Smooth muscle cell of the brain vasculature (primary cell): ENCODE data around the gene PIPOX.
"Not testable (repeated sequence)": the region's sequence is repeated elsewhere in the genome, so short reads cannot be mapped to it uniquely, and the experiment has no call there.

Experiments
- DNase-seq: peaks from one replicate; pipeline ENCODE4 v3.0.0-alpha.2; 2012; ENCODE audit warnings: low read depth, low spot score

The PIPOX gene

DNA sequence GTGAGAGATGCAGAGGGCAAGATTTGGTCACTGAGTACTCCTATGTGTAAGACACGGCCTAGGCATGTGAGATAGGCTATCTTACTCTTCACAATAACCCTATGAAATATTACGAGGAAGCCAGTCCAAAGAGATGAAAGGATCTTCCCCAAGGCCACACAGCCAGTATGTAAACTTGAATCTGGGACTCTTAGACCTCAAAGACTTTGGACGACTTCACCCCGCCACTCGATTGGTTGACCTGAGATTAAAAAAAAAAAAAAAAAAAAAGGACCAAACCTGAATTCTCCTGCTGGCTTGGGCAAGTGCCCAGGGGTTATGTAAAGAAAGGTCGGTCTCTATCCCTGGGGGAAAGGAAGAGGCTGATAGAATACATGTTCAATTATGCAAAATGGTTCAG is 33.1 kb downstream of the PIPOX start:
- DNase-seq = no peak

DNA sequence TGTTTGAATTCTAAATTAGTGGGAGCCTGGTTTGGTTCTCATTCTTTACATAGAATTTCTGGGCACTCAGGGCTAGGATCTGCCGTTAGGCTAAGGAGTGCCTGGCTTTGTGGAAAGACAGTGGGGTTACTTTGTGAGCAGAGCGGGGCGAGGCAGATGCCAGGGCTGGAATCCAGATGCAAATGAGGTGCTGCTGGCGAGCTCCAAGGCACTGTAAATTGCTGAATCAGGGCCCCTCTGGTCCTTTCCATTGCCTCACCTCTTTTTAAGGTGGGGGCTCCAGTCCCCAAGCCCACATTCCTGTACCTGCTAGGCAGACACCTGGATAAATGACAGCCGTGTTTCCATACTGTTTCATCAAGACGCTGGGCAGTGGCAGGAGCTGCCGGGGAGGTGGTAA is 33.8 kb downstream of the PIPOX start:
- no peak for DNase-seq

DNA sequence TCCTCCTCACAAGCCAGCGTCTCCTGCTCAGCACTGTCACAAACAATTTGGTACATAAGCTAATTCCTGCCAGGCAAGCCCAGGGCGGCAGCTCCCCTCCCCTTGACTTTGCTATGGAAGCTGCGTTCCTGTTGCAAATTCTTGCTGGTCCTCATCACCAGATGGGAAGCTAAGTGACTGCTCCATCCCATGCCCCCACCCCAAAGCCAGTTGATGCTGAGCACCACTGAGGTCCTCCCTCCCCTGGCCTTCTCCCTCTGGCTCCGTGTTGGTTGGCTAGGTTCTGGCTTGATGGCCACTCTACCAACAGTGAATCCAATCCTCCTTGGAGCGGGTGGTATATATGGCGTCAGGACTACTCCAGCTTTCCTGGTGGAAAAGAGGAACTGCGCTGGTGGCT is 34.4 kb downstream of the PIPOX start:
- no peak for DNase-seq

GRCh38 chr17:29078183-29079045 is 35.5 kb downstream of the PIPOX start:
- DNase-seq = no peak

GRCh38 chr17:29079433-29079832 is 36.5 kb downstream of the PIPOX start:
- DNase-seq = no peak

GRCh38 chr17:29079887-29080286 is 36.9 kb downstream of the PIPOX start:
- DNase-seq = no peak

DNA sequence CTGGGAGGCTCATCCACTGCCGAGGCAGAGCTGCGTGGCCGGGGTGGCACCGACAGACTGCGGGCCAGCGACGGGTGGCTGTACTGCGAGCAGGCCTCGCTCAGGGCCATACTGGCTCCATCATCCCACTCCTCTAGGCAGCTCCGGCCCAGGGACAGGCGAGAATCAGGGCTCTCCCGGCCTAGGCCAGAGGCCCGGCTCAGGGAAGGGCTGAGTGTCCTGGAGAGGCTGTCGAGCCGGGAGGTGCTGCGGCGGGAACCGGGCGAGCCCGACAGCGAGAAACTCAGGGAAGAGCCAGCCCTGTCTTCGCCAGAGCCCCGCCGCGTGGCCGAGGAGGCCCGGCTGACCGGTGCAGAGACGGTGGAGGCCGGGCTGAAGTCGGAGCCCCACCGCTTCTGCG is 37.4 kb downstream of the PIPOX start:
- DNase-seq = no peak

DNA sequence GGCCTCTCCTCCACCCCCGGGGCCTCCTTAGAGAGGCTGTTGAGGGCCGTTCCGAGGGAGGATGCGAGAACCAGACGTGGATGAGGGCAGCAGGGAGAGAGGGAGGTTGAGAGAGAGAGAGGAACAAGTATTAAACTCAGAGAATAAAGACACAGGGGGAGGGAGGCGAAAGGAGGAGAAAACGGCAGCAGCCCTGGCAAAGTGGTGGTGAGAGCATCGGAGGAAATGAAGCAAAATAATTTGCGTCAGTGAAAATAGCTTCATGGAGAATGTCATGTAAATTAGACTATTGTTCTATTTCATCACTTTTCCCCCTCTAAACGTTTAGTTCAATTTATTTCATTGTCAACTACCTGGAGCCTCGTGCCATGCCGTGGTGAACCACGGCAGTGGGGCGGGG is 38.0 kb downstream of the PIPOX start:
- DNase-seq = no peak

DNA sequence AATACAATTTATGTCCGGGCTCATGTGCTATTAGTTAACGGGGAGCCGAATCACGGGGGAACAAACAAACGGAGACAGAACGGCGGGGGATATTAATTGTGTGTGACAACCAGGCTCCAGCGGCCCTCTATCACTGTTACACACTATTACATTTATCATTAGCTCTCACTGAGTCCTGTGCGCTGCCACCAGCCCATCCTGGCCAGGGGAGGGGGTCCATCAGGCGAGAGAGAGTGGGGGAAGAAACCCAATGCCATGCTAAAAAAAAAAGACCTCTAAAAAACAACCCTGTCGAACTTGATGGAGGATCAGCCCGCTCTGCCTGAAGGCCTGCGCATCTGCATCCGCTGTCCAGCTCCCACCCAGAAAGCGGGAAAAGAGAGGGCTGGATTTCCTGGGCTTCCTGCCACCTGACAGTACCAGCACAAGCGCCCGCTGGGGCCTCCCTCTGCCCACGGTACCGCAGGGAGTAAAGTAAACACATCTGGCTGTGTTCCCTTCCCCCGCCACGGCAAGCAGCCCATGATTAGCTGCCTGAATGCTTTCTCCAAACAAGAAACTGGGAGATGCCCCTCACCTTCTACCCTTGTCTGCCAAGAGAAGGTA is 41.7 kb downstream of the PIPOX start:
- DNase-seq = peak; percentile 17

DNA sequence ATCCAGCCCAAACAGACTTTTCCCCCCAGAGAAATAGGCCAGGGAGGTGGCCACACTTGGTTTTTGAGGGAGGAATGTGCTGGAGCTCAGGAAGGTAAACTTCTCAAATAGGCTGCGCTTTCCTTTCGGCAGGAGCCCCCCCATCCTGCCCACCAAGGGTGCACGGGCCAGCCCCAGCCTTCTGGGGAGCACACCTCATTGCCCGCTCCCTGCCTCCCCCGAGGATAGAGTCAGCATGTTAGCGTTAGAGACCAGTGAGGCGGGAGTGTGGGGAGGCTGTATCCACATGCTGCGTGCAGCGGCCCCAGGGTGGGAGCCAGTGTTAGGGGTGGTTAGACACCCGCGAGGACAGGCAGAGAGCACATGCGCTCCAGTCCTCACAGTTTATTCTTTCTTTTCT is 42.3 kb downstream of the PIPOX start:
- no peak for DNase-seq

DNA sequence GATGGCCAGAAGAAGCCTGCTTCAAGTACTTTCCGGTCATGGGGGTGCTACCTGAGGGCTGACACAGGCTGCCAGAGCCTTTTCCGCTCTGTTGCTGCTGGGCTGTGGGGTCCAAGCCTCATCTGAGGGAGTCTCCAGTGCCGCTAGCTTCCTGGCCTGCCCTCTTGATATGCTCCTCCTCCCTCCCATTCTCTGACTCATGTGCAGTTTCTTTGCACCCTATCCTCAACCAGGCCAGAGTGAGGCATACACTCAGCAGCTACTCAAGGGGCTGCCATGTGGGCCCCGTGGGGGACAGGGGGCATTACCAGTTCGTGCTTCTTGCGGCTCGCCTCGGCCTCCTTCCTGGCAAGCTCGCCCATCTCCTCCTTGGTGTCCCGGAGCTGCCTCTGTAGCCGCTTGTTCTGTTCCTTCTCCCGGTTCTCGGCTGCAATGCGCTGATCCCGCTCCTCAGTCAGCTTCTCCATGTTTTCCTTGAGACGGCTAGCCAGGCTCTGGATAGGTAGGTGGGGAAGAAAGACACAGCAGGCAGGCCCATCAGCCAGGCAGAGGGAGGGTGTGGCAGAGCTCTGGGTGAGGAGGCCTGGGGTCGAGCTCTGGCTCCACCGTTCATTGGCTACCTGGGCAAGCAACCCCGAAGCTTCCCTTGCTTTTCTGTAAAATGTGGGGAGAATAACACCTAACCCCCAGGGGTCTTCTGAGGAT is 43.8 kb downstream of the PIPOX start:
- no peak for DNase-seq

DNA sequence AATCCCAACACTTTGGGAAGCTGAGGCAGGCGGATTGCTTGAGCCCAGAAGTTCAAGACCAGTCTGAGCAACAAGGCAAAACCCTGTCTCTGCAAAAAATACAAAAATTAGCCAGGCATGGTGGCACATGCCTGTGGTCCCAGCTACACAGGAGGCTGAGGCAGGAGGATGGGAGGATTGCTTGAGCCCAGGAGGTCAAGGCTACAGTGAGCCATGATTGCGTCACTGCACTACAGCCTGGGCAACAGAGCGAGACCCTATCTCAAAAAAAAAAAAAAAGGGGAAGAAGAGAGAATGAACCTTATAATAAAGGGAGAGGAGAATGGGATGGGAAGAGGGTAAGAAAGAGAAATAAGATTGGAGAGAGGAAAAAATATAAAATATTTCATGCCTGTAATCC is 45.8 kb downstream of the PIPOX start:
- DNase-seq = not testable (repeated sequence)

- DNase-seq = no peak
Observed at GRCh38 chr17:29089601-29090044, 46.7 kb downstream of the PIPOX start.

- no peak for DNase-seq
Observed at GRCh38 chr17:29090108-29090507, 47.2 kb downstream of the PIPOX start.

- no peak for DNase-seq
Observed at GRCh38 chr17:29090750-29091605, 48.0 kb downstream of the PIPOX start.

- DNase-seq = no peak
Observed at GRCh38 chr17:29091606-29092289, 48.8 kb downstream of the PIPOX start.

DNA sequence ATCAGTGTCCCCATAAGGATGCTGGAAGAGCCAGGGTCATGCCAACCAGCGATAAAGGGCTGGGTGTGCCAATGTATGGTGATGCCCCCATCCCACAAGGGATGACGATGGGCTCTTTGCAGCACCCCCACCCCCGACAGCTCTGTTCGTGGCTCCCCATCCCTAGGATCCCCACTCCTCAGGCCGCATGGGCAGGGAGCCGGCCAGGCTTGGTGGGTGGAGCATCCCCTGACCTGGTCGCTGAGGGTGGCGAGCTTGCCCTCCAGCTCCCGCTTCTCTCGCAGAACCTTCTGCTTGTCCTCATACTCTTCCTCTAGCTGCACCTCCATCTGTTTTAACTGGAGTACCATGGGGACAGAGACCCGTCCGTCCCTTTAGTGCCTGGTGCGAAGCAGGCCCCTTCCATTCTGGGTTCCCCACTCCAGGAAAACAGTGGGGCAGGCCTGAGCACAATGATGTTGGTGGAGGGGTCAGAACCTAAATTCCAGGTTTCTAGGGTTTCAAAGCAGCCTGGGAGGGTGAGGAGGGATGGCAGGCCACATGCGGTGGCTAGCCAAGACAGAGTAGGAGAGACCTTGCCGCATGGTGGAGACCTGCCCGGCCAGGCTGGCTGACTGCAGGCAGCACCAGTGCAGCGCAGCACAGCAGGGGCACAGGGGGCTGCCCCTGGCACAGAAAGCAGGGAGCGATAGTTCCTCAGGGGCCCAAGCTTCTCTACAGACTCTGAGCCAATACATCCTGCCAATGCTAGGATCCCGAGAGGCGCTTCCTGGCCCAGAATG is 50.3 kb downstream of the PIPOX start:
- no peak for DNase-seq

DNA sequence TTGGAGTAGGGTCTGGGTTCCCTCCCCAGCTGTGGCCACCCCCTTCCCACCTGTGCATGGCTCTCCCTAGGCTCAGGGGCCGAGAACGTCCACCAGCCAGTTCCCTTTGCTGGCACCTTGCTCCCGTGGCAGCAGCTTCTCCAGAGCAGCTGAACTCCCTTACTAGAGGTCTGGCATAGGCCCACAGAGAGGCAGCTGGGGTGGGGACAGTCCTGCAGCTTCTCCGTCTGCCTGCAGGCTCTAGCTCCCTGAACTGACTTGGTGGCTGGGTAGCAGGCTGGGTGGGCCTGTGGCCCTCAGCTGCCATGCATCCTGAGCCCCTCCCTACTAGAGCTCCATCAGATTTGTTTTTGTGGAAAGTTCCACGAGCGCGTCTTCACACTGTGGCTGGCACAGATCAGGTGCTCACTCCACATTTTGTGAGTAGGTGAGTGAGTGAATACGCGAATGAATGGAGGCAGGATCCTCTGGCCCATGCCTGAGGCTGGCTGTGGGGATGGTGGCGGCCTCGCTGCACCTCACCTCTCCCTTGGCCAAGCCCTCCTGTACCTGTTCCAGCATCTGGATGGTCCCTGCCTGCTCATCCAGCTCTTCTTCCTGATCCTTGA is 51.3 kb downstream of the PIPOX start:
- DNase-seq = no peak

DNA sequence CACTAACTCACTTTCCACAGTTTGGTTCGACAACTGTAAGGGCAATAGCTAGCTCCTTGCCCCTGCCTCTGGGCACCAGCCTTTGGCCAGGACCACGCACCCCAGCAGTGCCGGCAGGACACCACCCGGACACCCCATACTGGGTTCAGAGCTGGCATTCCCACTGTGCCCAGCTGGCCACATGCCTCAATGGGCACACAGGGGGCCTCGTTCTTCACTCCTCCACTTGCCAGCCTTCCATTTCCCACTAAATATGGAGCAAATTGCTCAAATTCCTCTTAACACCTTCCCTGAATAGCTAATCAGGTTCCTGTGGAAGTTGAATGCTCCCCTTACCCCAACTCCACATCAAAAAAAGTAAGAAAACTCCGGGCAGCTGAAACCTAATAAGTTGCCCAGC is 52.5 kb downstream of the PIPOX start:
- no peak for DNase-seq

- DNase-seq = no peak
Observed at GRCh38 chr17:29096094-29096493, 53.2 kb downstream of the PIPOX start.
